SK-N-SH (cell line): ENCODE measurements around the gene SGF29. TPM values are rescaled to one million over a fixed set of nuclear protein-coding genes. Genes with fewer than 3 reads are reported as not detected.
"Not testable (repeated sequence)": the region's sequence is repeated elsewhere in the genome, so short reads cannot be mapped to it uniquely, and the experiment has no call there.

Experiments
- CTCF ChIA-PET: fragments of 300-600, 350-600 bp; formaldehyde crosslinking; extraction: SDS; loops from one replicate; lab custom pipeline; 2021; lab: Yijun Ruan, JAX
- POLR2A ChIA-PET: fragments of 350-600 bp; sonication (Branson Sonifier 250); formaldehyde crosslinking; extraction: SDS; loops from one replicate; lab custom pipeline; 2020; ENCODE audit warnings: antibody characterized with exemption, inconsistent platforms; lab: Yijun Ruan, JAX
- DNase-seq: peaks from one replicate; pipeline ENCODE4 v3.0.0; 2012
- H2AFZ ChIP-seq: fragments of 200-600 bp; sonication (generic); 2 replicates; pipeline ENCODE4 v1.8.1; 2016; ENCODE audit warnings: antibody characterized with exemption, mild to moderate bottlenecking, low read depth
- H3F3A ChIP-seq: fragments of 200-600 bp; sonication (generic); replicated peaks from 2 replicates; pipeline ENCODE3; 2016; ENCODE audit warnings: antibody characterized with exemption, mild to moderate bottlenecking; ENCODE audit not compliant: insufficient read depth
- H3K27ac ChIP-seq, 2 experiments: fragments of 200-500 bp in 1 of 2; fragments of 200-600 bp in 1 of 2; sonication (Bioruptor generic) in 1 of 2; sonication (generic), shearing (Covaris generic) in 1 of 2; 2 replicates each; pipeline versions ENCODE4 v1.5.1 to v1.6.1; 2014 to 2016; ENCODE audit warnings: low read depth in 2 of 2, inconsistent platforms in 1 of 2, low read length in 1 of 2, mild to moderate bottlenecking in 1 of 2, mixed read lengths in 1 of 2
- H3K27me3 ChIP-seq: fragments of 200-600 bp; sonication (generic), shearing (Covaris generic); 2 replicates; pipeline ENCODE4 v1.6.1; 2016; ENCODE audit warnings: mixed run types; ENCODE audit not compliant: insufficient read depth
- H3K36me3 ChIP-seq, 2 experiments: fragments of 200-500 bp in 1 of 2; fragments of 200-600 bp in 1 of 2; sonication (Bioruptor generic) in 1 of 2; sonication (generic) in 1 of 2; replicated peaks in 1 of 2; 2 replicates each; pipeline versions ENCODE3 to v1.5.1; 2014 to 2016; ENCODE audit warnings: low read length in 1 of 2, mild to moderate bottlenecking in 1 of 2; ENCODE audit not compliant: insufficient read depth in 2 of 2, control insufficient read depth in 1 of 2
- H3K4me1 ChIP-seq, 2 experiments: fragments of 200-500 bp in 1 of 2; fragments of 200-600 bp in 1 of 2; sonication (Bioruptor generic) in 1 of 2; sonication (generic), shearing (Covaris generic) in 1 of 2; 2 replicates each; pipeline versions ENCODE4 v1.5.1 to v1.6.1; 2014 to 2016; ENCODE audit warnings: low read depth in 1 of 2, low read length in 1 of 2, mixed run types in 1 of 2; ENCODE audit not compliant: insufficient read depth in 2 of 2, control insufficient read depth in 1 of 2
- H3K4me2 ChIP-seq: fragments of 200-600 bp; sonication (generic), shearing (Covaris generic); 2 replicates; pipeline ENCODE4 v1.6.1; 2017; ENCODE audit warnings: mixed run types
- H3K4me3 ChIP-seq, 2 experiments: fragments of 200-500 bp in 1 of 2; fragments of 200-600 bp in 1 of 2; sonication (Bioruptor generic) in 1 of 2; sonication (generic), shearing (Covaris generic) in 1 of 2; 2 replicates each; pipeline versions ENCODE4 v1.5.1 to v1.8.1; 2014 to 2016; ENCODE audit warnings: low read depth in 2 of 2, inconsistent platforms in 1 of 2, low read length in 1 of 2, mild to moderate bottlenecking in 1 of 2, mixed read lengths in 1 of 2, moderate library complexity in 1 of 2
- H3K79me2 ChIP-seq: fragments of 200-600 bp; sonication (generic); 2 replicates; pipeline ENCODE4 v1.8.1; 2017; ENCODE audit warnings: mild to moderate bottlenecking; ENCODE audit not compliant: insufficient read depth
- H3K9ac ChIP-seq: fragments of 200-600 bp; sonication (generic); 2 replicates; pipeline ENCODE4 v1.6.1; 2017; ENCODE audit warnings: mixed run types
- H3K9me2 ChIP-seq: fragments of 200-600 bp; sonication (generic); 2 replicates; pipeline ENCODE4 v1.6.1; 2017; ENCODE audit warnings: mixed run types
- H3K9me3 ChIP-seq: fragments of 200-600 bp; sonication (generic); 2 replicates; pipeline ENCODE4 v1.6.1; 2017; ENCODE audit warnings: mixed run types, mild to moderate bottlenecking, moderate library complexity
- H4K20me1 ChIP-seq: fragments of 200-600 bp; sonication (generic); 2 replicates; pipeline ENCODE4 v1.6.1; 2017; ENCODE audit warnings: mild to moderate bottlenecking, mixed run types; ENCODE audit not compliant: insufficient read depth
- ELF1 ChIP-seq: IDR thresholded peaks from 2 replicates; pipeline ENCODE4 v1.4.0; 2012
- EP300 ChIP-seq, 2 experiments: IDR thresholded peaks; 2 replicates each; pipeline versions ENCODE4 v1.4.0 to v1.6.1; 2012; ENCODE audit warnings: borderline replicate concordance in 1 of 2, low read depth in 1 of 2, low read length in 1 of 2
- FOSL2 ChIP-seq: IDR thresholded peaks from 2 replicates; pipeline ENCODE4 v1.4.0; 2012; ENCODE audit warnings: low read depth, mild to moderate bottlenecking, moderate library complexity, borderline replicate concordance
- FOXJ3 ChIP-seq: sonication (generic); formaldehyde crosslinking; IDR thresholded peaks from 2 replicates; pipeline ENCODE4 v1.5.1; 2020; ENCODE audit warnings: mild to moderate bottlenecking, missing genetic modification reagents
- FOXM1 ChIP-seq: IDR thresholded peaks from 2 replicates; pipeline ENCODE4 v1.4.0; 2012; ENCODE audit warnings: low read depth, mild to moderate bottlenecking
- MEF2A ChIP-seq: IDR thresholded peaks from 2 replicates; pipeline ENCODE4 v1.4.0; 2012; ENCODE audit warnings: low read depth, borderline replicate concordance
- PBX3 ChIP-seq: IDR thresholded peaks from 2 replicates; pipeline ENCODE4; 2012
- POLR2AphosphoS5 ChIP-seq: IDR thresholded peaks from 2 replicates; pipeline ENCODE4 v1.6.1; 2012; ENCODE audit warnings: low read depth, low read length
- RAD21 ChIP-seq: IDR thresholded peaks from 2 replicates; pipeline ENCODE4 v1.6.1; 2012; ENCODE audit warnings: mild to moderate bottlenecking, low read length
- RCOR1 ChIP-seq: fragments of 150-350 bp; IDR thresholded peaks from 2 replicates; pipeline ENCODE4 v1.6.1; 2017; ENCODE audit warnings: antibody characterized with exemption, low read length
- USF2 ChIP-seq: fragments of 150-350 bp; IDR thresholded peaks from 2 replicates; pipeline ENCODE4 v1.6.1; 2017; ENCODE audit warnings: antibody characterized with exemption, low read length, low read depth, borderline replicate concordance
- WGBS: methylation state at CpG from one replicate; pipeline ENCODE4 v1.1.6; 2017; ENCODE audit warnings: low lambda C conversion rate; 5-methylcytosine and 5-hydroxymethylcytosine counted together
- polyA plus RNA-seq, 3 experiments: library from polyadenylated mRNA; depleted of rRNA; stranded (reverse); fragments of >200 nt; gene quantifications; 2 replicates each; pipeline ENCODE4 v1.2.3, GENCODE V29; 2012

SGF29 gene
- polyA plus RNA-seq, 1 of the 3 experiments (the other 2 are of a cell fraction) = 4.6 TPM

GRCh38 chr16:28592511-28592910 is 38.8 kb downstream of the SGF29 start:
- Histone ChIP-seq H3K4me1 (no peaks in the 10 kb centered on the region), H3K27ac (no peak overlapping the region), H3K4me3 (no peak overlapping the region), H3K9me3 (no peaks in the 10 kb centered on the region), H3K36me3 (peaks cover 0 to 6% of the 10 kb centered on the region in 2 experiments), H3K9ac (no peak overlapping the region), H3K4me2 (no peak overlapping the region), H3K9me2 (no peaks in the 10 kb centered on the region), H3F3A (no peaks in the 10 kb centered on the region), H2AFZ (no peak overlapping the region), H4K20me1 (no peaks in the 10 kb centered on the region), H3K27me3 (no peaks in the 10 kb centered on the region), H3K79me2 (no peaks in the 10 kb centered on the region)
- CTCF ChIA-PET = interaction anchor here (0.8 to 1.0 kb wide), 2 partner anchors 7 to 265 kb away, joined by 3 read pairs; no protein-coding TSS in a partner anchor
- POLR2A ChIA-PET = no interaction called here
- TF ChIP-seq RCOR1 (no peak), POLR2AphosphoS5 (no peak), FOXM1 (no peak), MEF2A (no peak), FOSL2 (no peak), RAD21 (no peak), ELF1 (no peak), EP300 (IDR thresholded peaks at IDR 0.05; ENCODE audit: borderline replicate concordance in 1 of 2, low read depth in 1 of 2, low read length in 1 of 2) (no peak), FOXJ3 (no peak)
- DNase-seq = no peak
- 93% methylated on average over 3 of the region's 5 CpGs for WGBS

DNA sequence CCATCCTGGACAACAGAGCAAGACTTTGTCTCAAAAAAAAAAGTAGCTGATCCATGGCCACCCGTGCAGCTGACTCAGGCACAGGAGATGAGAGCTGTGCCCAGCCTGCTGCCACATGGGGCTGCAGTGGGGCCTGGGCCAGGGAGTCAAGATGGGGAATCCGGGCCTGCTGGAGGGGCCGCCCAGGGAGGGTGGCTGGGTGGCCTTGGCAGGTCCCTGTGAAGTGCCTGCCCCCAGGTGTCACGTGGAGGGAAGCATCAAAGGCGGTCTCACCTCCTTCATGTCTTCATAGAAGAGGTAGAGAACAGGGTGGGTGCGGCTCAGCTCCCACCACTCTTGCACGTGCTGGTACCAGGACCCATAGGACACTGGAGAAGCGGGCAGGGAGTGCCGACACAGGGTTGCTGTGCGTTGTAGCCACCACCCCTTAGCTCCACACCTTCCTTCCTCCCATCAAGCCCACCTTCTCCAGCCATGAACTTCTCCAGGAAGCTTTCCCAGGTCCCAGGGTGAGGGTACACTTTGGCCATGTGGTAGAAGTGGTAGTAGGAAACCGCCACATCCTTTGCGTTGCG is 39.3 kb downstream of the SGF29 start:
- POLR2A ChIA-PET = no interaction called here
- Histone ChIP-seq H3K27ac (no peak overlapping the region), H2AFZ (no peak overlapping the region), H3K4me3 (no peak overlapping the region), H3K4me1 (no peaks in the 10 kb centered on the region), H3K9ac (no peak overlapping the region), H3K4me2 (no peak overlapping the region), H3F3A (no peaks in the 10 kb centered on the region), H3K27me3 (no peaks in the 10 kb centered on the region), H3K36me3 (peaks cover 0 to 6% of the 10 kb centered on the region in 2 experiments), H4K20me1 (no peaks in the 10 kb centered on the region), H3K9me2 (no peaks in the 10 kb centered on the region), H3K9me3 (no peaks in the 10 kb centered on the region), H3K79me2 (no peaks in the 10 kb centered on the region)
- no peak for TF ChIP-seq PBX3
- TF ChIP-seq FOXJ3 = no peak
- TF ChIP-seq USF2 = no peak
- DNase-seq = no peak
- CTCF ChIA-PET = interaction anchor here (0.8 to 1.0 kb wide), 2 partner anchors 8 to 266 kb away, joined by 3 read pairs; no protein-coding TSS in a partner anchor
- 97% methylated on average over 10 of the region's 13 CpGs for WGBS

DNA sequence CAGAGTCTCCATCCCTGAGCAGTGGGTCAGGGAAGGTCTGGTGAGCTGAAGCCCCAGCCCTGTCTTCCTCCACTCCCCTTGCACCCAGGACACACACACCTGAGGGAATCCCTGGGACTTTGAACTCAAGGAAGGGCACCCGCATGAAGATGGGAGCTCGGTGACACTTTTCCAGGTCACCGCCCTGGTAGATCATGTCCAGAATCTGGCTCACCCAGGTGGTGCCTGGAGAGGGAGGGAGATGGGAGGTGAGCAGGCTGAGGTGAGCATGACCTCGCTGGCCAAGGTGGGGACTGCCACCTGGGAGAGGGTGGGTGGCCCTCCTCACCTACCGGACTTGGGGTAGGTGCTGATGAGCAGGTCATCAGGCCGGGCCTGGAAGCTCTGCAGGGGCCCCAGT is 41.7 kb downstream of the SGF29 start:
- H3F3A ChIP-seq, POLR2A ChIA-PET: not testable (repeated sequence)

More for the DNA sequence above, 41.7 kb downstream of the SGF29 start:
- H3K36me3 ChIP-seq, CTCF ChIA-PET, H3K9me3 ChIP-seq, H3K4me1 ChIP-seq, H3K4me2 ChIP-seq, H3K79me2 ChIP-seq, H3K4me3 ChIP-seq, H3K9me2 ChIP-seq, H3K27ac ChIP-seq, DNase-seq, H2AFZ ChIP-seq, H4K20me1 ChIP-seq, H3K27me3 ChIP-seq, H3K9ac ChIP-seq: not testable (repeated sequence)
- WGBS = no CpG with 5 or more reads among the region's 6 CpGs
